IMR-90 (cell line): ENCODE results near the gene TK1.
"Not testable (repeated sequence)": the region's sequence is repeated elsewhere in the genome, so short reads cannot be mapped to it uniquely, and the experiment has no call there.

Experiments used
- CEBPB ChIP-seq: IDR thresholded peaks from 2 replicates; pipeline ENCODE4 v1.6.1; 2012; ENCODE audit warnings: low read depth, low read length, improper control_type of control experiment
- CHD1 ChIP-seq: IDR thresholded peaks from 2 replicates; pipeline ENCODE4 v1.6.1; 2012; ENCODE audit warnings: low read depth, low read length, improper control_type of control experiment
- FOS ChIP-seq: fragments of 150-350 bp; IDR thresholded peaks from 2 replicates; pipeline ENCODE4 v1.6.1; 2016; ENCODE audit warnings: low read depth, low read length
- MAFK ChIP-seq: IDR thresholded peaks from 2 replicates; pipeline ENCODE4 v1.6.1; 2012; ENCODE audit warnings: low read depth, low read length, improper control_type of control experiment
- MXI1 ChIP-seq: IDR thresholded peaks from 2 replicates; pipeline ENCODE4 v1.6.1; 2012; ENCODE audit warnings: low read depth, mild to moderate bottlenecking, low read length, moderate library complexity, borderline replicate concordance
- NFE2L2 ChIP-seq: fragments of 150-350 bp; IDR thresholded peaks from 2 replicates; pipeline ENCODE4 v1.6.1; 2016; ENCODE audit warnings: low read depth, mild to moderate bottlenecking, low read length
- POLR2A ChIP-seq: IDR thresholded peaks from 2 replicates; pipeline ENCODE4 v1.6.1; 2012; ENCODE audit warnings: mild to moderate bottlenecking, low read depth, low read length
- RCOR1 ChIP-seq: IDR thresholded peaks from 2 replicates; pipeline ENCODE4 v1.6.1; 2012; ENCODE audit warnings: mild to moderate bottlenecking, low read length, improper control_type of control experiment; ENCODE audit not compliant: insufficient replicate concordance
- TF ChIP-seq, protein P1 (sequence below): conservative IDR thresholded peaks from 2 replicates; pipeline ENCODE4 v1.5.1; 2012; ENCODE audit warnings: mild to moderate bottlenecking, low read depth, low read length, improper control_type of control experiment
- TF ChIP-seq, protein P2 (sequence below): fragments of 150-350 bp; IDR thresholded peaks from 2 replicates; pipeline ENCODE4 v1.6.1; 2016; ENCODE audit warnings: low read depth, mild to moderate bottlenecking, low read length, moderate library complexity, borderline replicate concordance

- TF ChIP-seq, protein P1, sequence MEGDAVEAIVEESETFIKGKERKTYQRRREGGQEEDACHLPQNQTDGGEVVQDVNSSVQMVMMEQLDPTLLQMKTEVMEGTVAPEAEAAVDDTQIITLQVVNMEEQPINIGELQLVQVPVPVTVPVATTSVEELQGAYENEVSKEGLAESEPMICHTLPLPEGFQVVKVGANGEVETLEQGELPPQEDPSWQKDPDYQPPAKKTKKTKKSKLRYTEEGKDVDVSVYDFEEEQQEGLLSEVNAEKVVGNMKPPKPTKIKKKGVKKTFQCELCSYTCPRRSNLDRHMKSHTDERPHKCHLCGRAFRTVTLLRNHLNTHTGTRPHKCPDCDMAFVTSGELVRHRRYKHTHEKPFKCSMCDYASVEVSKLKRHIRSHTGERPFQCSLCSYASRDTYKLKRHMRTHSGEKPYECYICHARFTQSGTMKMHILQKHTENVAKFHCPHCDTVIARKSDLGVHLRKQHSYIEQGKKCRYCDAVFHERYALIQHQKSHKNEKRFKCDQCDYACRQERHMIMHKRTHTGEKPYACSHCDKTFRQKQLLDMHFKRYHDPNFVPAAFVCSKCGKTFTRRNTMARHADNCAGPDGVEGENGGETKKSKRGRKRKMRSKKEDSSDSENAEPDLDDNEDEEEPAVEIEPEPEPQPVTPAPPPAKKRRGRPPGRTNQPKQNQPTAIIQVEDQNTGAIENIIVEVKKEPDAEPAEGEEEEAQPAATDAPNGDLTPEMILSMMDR, result not testable (repeated sequence)
- not testable (repeated sequence) for TF ChIP-seq POLR2A, MAFK, NFE2L2, RCOR1, CEBPB, FOS, CHD1, MXI1
- TF ChIP-seq, protein P2, sequence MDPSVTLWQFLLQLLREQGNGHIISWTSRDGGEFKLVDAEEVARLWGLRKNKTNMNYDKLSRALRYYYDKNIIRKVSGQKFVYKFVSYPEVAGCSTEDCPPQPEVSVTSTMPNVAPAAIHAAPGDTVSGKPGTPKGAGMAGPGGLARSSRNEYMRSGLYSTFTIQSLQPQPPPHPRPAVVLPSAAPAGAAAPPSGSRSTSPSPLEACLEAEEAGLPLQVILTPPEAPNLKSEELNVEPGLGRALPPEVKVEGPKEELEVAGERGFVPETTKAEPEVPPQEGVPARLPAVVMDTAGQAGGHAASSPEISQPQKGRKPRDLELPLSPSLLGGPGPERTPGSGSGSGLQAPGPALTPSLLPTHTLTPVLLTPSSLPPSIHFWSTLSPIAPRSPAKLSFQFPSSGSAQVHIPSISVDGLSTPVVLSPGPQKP, result not testable (repeated sequence)
Measured at GRCh38 chr17:78139861-78140168, 47.0 kb downstream of the TK1 start.
